Measurements from ENCODE around the gene ARPC2. TPM values are rescaled to one million over a fixed set of nuclear protein-coding genes. Genes with fewer than 3 reads are reported as not detected.

Gene ARPC2
- total and polyA plus RNA-seq, 2 of the 13 experiments (the other 11 are each of a cell fraction or from before 2014, with no cell fraction given): 168 to 303 TPM

DNA sequence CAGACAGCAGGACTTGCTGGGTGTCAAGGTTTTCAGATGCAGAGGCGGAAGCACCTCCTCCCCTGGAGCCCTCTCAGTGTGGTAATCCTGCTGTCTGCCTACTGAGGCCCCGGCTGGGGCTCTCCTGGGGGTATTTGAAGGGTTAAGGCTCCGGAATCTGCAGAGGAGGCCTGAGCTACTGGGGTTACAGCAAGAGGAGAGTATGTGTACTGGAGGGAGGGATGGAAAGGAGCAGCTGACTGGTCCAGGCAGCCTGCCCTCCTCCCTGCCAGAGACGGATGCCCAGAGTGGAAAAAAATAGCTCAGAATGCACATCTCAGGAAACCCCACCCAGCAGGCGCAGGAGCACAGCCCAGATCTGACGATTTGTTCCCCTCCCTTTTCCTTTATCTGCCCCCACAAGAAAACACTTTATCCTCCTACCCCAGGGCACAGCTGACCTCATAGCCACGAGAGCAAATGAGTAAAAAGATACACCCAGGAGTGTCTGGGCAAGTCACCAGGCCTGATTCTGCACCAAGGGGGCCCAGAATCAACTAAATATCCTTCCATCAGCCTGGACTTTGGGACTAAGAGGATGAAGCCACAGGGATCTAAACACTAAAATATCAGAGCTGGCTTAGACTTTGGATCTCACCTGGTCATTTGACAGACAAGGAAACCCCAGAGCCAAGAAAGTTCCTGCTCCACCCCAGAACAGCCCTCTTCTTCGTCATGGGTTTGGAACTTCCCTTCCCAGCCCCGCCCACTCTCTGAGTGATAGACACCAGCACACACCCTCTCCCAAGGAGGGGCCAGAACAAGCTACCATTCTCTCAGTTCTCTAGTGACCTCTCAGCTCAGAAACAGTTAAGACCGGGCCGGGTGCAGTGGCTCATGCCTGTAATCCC, 69.8 kb downstream of the ARPC2 start (continued):
- TF ChIP-seq SRF (IDR thresholded peaks at IDR 0.05; ENCODE audit: low read depth, low read length): no peak
- TF ChIP-seq SOX6 (IDR thresholded peaks at IDR 0.05): no peak
- TF ChIP-seq SOX6 (CRISPR knock-in tag; IDR thresholded peaks at IDR 0.05): peak; percentile 26; the same call in 1 of the 2 replicates
- TF ChIP-seq NR2C2 (CRISPR knock-in tag; IDR thresholded peaks at IDR 0.05; ENCODE audit: borderline replicate concordance): no peak
- TF ChIP-seq TEAD3 (CRISPR knock-in tag; optimal IDR thresholded peaks at IDR 0.05; ENCODE audit: borderline replicate concordance): peak; percentile 64
- TF ChIP-seq SAP130 (CRISPR knock-in tag; IDR thresholded peaks at IDR 0.05; ENCODE audit: low read depth): peak; percentile 96
- TF ChIP-seq SUZ12 (IDR thresholded peaks at IDR 0.05; ENCODE audit: low read depth, low read length): no peak
- TF ChIP-seq MIER3 (CRISPR knock-in tag; IDR thresholded peaks at IDR 0.05; ENCODE audit: borderline replicate concordance): peak; percentile 72; the same call in 1 of the 2 replicates
- TF ChIP-seq, protein P1, sequence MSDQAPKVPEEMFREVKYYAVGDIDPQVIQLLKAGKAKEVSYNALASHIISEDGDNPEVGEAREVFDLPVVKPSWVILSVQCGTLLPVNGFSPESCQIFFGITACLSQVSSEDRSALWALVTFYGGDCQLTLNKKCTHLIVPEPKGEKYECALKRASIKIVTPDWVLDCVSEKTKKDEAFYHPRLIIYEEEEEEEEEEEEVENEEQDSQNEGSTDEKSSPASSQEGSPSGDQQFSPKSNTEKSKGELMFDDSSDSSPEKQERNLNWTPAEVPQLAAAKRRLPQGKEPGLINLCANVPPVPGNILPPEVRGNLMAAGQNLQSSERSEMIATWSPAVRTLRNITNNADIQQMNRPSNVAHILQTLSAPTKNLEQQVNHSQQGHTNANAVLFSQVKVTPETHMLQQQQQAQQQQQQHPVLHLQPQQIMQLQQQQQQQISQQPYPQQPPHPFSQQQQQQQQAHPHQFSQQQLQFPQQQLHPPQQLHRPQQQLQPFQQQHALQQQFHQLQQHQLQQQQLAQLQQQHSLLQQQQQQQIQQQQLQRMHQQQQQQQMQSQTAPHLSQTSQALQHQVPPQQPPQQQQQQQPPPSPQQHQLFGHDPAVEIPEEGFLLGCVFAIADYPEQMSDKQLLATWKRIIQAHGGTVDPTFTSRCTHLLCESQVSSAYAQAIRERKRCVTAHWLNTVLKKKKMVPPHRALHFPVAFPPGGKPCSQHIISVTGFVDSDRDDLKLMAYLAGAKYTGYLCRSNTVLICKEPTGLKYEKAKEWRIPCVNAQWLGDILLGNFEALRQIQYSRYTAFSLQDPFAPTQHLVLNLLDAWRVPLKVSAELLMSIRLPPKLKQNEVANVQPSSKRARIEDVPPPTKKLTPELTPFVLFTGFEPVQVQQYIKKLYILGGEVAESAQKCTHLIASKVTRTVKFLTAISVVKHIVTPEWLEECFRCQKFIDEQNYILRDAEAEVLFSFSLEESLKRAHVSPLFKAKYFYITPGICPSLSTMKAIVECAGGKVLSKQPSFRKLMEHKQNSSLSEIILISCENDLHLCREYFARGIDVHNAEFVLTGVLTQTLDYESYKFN (CRISPR knock-in tag; conservative IDR thresholded peaks at IDR 0.05): peak; percentile 73
- TF ChIP-seq, protein P2, sequence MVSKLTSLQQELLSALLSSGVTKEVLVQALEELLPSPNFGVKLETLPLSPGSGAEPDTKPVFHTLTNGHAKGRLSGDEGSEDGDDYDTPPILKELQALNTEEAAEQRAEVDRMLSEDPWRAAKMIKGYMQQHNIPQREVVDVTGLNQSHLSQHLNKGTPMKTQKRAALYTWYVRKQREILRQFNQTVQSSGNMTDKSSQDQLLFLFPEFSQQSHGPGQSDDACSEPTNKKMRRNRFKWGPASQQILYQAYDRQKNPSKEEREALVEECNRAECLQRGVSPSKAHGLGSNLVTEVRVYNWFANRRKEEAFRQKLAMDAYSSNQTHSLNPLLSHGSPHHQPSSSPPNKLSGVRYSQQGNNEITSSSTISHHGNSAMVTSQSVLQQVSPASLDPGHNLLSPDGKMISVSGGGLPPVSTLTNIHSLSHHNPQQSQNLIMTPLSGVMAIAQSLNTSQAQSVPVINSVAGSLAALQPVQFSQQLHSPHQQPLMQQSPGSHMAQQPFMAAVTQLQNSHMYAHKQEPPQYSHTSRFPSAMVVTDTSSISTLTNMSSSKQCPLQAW (CRISPR knock-in tag; IDR thresholded peaks at IDR 0.05): peak; percentile 6
- TF ChIP-seq, protein P3, sequence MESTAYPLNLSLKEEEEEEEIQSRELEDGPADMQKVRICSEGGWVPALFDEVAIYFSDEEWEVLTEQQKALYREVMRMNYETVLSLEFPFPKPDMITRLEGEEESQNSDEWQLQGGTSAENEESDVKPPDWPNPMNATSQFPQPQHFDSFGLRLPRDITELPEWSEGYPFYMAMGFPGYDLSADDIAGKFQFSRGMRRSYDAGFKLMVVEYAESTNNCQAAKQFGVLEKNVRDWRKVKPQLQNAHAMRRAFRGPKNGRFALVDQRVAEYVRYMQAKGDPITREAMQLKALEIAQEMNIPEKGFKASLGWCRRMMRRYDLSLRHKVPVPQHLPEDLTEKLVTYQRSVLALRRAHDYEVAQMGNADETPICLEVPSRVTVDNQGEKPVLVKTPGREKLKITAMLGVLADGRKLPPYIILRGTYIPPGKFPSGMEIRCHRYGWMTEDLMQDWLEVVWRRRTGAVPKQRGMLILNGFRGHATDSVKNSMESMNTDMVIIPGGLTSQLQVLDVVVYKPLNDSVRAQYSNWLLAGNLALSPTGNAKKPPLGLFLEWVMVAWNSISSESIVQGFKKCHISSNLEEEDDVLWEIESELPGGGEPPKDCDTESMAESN (CRISPR knock-in tag; conservative IDR thresholded peaks at IDR 0.05): no peak
- TF ChIP-seq, protein P4, sequence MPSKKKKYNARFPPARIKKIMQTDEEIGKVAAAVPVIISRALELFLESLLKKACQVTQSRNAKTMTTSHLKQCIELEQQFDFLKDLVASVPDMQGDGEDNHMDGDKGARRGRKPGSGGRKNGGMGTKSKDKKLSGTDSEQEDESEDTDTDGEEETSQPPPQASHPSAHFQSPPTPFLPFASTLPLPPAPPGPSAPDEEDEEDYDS (CRISPR knock-in tag; IDR thresholded peaks at IDR 0.05): 0 out of 2 replicates have a peak, but pooled peaks have one; percentile 32
- no peak for TF ChIP-seq ZBTB3 (CRISPR knock-in tag; IDR thresholded peaks at IDR 0.05; ENCODE audit: borderline replicate concordance, low read depth)
- TF ChIP-seq, protein P5, sequence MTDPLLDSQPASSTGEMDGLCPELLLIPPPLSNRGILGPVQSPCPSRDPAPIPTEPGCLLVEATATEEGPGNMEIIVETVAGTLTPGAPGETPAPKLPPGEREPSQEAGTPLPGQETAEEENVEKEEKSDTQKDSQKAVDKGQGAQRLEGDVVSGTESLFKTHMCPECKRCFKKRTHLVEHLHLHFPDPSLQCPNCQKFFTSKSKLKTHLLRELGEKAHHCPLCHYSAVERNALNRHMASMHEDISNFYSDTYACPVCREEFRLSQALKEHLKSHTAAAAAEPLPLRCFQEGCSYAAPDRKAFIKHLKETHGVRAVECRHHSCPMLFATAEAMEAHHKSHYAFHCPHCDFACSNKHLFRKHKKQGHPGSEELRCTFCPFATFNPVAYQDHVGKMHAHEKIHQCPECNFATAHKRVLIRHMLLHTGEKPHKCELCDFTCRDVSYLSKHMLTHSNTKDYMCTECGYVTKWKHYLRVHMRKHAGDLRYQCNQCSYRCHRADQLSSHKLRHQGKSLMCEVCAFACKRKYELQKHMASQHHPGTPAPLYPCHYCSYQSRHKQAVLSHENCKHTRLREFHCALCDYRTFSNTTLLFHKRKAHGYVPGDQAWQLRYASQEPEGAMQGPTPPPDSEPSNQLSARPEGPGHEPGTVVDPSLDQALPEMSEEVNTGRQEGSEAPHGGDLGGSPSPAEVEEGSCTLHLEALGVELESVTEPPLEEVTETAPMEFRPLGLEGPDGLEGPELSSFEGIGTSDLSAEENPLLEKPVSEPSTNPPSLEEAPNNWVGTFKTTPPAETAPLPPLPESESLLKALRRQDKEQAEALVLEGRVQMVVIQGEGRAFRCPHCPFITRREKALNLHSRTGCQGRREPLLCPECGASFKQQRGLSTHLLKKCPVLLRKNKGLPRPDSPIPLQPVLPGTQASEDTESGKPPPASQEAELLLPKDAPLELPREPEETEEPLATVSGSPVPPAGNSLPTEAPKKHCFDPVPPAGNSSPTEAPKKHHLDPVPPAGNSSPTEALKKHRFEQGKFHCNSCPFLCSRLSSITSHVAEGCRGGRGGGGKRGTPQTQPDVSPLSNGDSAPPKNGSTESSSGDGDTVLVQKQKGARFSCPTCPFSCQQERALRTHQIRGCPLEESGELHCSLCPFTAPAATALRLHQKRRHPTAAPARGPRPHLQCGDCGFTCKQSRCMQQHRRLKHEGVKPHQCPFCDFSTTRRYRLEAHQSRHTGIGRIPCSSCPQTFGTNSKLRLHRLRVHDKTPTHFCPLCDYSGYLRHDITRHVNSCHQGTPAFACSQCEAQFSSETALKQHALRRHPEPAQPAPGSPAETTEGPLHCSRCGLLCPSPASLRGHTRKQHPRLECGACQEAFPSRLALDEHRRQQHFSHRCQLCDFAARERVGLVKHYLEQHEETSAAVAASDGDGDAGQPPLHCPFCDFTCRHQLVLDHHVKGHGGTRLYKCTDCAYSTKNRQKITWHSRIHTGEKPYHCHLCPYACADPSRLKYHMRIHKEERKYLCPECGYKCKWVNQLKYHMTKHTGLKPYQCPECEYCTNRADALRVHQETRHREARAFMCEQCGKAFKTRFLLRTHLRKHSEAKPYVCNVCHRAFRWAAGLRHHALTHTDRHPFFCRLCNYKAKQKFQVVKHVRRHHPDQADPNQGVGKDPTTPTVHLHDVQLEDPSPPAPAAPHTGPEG (CRISPR knock-in tag; IDR thresholded peaks at IDR 0.05): no peak
- 0 out of 2 replicates have a peak, but pooled peaks have one; percentile 34 for TF ChIP-seq ZMYM4 (CRISPR knock-in tag; IDR thresholded peaks at IDR 0.05)
